OCI-LY3 (cell line): ENCODE results near the gene ALG1.
"Not testable (repeated sequence)": the region's sequence is repeated elsewhere in the genome, so short reads cannot be mapped to it uniquely, and the experiment has no call there.

Source experiments
- EZH2phosphoT487 ChIP-seq: fragments of 200-600 bp; shearing (Covaris generic); IDR thresholded peaks from 2 replicates; pipeline ENCODE4 v1.6.1; 2018; ENCODE audit warnings: antibody characterized with exemption, mixed run types, low read depth
- TF ChIP-seq, protein P1 (sequence below): fragments of 200-600, 300-600 bp; sonication (generic); IDR thresholded peaks from 2 replicates; pipeline ENCODE4 v1.5.1; 2014; ENCODE audit warnings: antibody characterized with exemption, low read length, low read depth

DNA sequence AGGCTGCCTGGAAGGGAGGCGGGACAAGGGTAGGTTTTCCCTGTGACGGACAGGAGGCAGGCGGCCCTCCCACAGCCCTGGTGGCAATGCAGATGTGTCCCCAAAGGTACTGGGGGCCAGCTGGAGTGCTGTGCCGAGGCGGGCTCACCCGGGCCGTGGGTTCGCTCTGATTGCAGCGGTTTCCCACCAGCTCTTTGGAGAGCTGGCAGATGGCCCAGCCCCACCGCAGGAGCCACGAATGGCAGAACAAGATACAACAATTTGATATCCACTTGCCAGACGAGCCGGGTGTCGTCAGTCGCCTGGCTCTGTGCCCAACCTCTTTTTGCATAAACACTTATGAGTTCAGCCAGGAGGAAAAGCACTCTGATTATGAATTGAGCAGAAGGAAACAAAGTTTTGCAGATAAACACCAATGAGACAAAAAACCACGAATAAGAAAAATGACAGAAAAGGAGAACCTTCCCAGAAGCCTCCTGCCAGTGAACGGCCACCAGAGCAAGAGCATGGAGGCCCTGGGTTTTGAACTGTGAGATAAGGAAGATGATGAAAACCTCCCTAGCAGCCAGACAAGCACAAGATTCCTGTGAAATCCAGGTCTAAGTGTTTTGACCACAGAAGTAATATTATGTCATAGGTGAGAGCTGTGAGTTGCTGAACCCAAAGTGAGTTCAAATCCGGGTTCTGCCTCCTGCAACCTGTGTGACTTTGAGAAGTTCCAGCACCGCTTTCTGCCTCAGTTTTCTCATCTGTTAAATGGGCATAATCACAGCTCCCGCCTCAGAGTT, 45.9 kb downstream of the ALG1 start:
- TF ChIP-seq EZH2phosphoT487: not testable (repeated sequence)
- TF ChIP-seq, protein P1, sequence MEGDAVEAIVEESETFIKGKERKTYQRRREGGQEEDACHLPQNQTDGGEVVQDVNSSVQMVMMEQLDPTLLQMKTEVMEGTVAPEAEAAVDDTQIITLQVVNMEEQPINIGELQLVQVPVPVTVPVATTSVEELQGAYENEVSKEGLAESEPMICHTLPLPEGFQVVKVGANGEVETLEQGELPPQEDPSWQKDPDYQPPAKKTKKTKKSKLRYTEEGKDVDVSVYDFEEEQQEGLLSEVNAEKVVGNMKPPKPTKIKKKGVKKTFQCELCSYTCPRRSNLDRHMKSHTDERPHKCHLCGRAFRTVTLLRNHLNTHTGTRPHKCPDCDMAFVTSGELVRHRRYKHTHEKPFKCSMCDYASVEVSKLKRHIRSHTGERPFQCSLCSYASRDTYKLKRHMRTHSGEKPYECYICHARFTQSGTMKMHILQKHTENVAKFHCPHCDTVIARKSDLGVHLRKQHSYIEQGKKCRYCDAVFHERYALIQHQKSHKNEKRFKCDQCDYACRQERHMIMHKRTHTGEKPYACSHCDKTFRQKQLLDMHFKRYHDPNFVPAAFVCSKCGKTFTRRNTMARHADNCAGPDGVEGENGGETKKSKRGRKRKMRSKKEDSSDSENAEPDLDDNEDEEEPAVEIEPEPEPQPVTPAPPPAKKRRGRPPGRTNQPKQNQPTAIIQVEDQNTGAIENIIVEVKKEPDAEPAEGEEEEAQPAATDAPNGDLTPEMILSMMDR: not testable (repeated sequence)
